SU-DHL-6 (cell line): Measurements from ENCODE around the gene SPSB2.

Experiments
- H2AFZ ChIP-seq: fragments of 200-600 bp; sonication (generic); 2 replicates; pipeline ENCODE4 v1.6.1; 2014; ENCODE audit warnings: low read depth, mild to moderate bottlenecking, moderate library complexity, mixed read lengths, antibody characterized with exemption, low read length; ENCODE audit not compliant: severe bottlenecking
- H3F3A ChIP-seq: fragments of 200-600 bp; shearing (Covaris generic); 2 replicates; pipeline ENCODE4 v1.6.0; 2016; ENCODE audit warnings: antibody characterized with exemption, mild to moderate bottlenecking; ENCODE audit not compliant: insufficient read depth
- H3K27ac ChIP-seq: fragments of 200-600 bp; sonication (generic); 2 replicates; pipeline ENCODE4 v1.5.1; 2016; ENCODE audit warnings: low read depth, mild to moderate bottlenecking, low read length, moderate library complexity, mixed read lengths
- H3K27me3 ChIP-seq: fragments of 200-600 bp; sonication (generic), shearing (Covaris generic); 2 replicates; pipeline ENCODE4 v1.6.0; 2014; ENCODE audit warnings: mild to moderate bottlenecking, low read length
- H3K36me3 ChIP-seq: fragments of 200-600 bp; sonication (generic); 2 replicates; pipeline ENCODE4 v1.6.1; 2014; ENCODE audit warnings: mild to moderate bottlenecking, low read length, mixed read lengths
- H3K4me2 ChIP-seq: fragments of 300-600, 200-600 bp; shearing (Covaris generic), sonication (generic); 2 replicates; pipeline ENCODE4 v1.6.0; 2014; ENCODE audit warnings: low read length, low read depth, mild to moderate bottlenecking; ENCODE audit not compliant: poor library complexity, severe bottlenecking
- H3K4me3 ChIP-seq: fragments of 200-600 bp; sonication (generic); 2 replicates; pipeline ENCODE4 v1.5.1; 2014; ENCODE audit warnings: antibody characterized with exemption, low read length, mild to moderate bottlenecking, mixed read lengths; ENCODE audit not compliant: insufficient read depth, poor library complexity, severe bottlenecking
- H3K79me2 ChIP-seq: fragments of 200-600 bp; sonication (generic); 2 replicates; pipeline ENCODE4 v1.6.1; 2014; ENCODE audit warnings: mild to moderate bottlenecking, low read length, moderate library complexity; ENCODE audit not compliant: insufficient read depth
- H3K9ac ChIP-seq: fragments of 200-600 bp; sonication (generic); 2 replicates; pipeline ENCODE4 v1.7.0; 2014; ENCODE audit warnings: mild to moderate bottlenecking, low read length
- H3K9me2 ChIP-seq: fragments of 200-600 bp; sonication (generic); replicated peaks from 2 replicates; pipeline ENCODE4 v1.6.1; 2014; ENCODE audit warnings: low read length; ENCODE audit not compliant: insufficient read depth
- H3K9me3 ChIP-seq: fragments of 200-600 bp; sonication (generic); 2 replicates; pipeline ENCODE4 v1.6.1; 2014; ENCODE audit warnings: low read length, mixed read lengths; ENCODE audit not compliant: insufficient read depth
- H4K20me1 ChIP-seq: fragments of 200-600 bp; sonication (generic); 2 replicates; pipeline ENCODE4 v1.6.1; 2014; ENCODE audit warnings: low read depth, mild to moderate bottlenecking, antibody characterized with exemption, low read length, moderate library complexity, mixed read lengths
- CTCF ChIP-seq: fragments of 200-600 bp; sonication (generic); IDR thresholded peaks from one replicate; pipeline ENCODE4 v1.5.1; 2017; ENCODE audit warnings: antibody characterized with exemption, mild to moderate bottlenecking, low read length, moderate library complexity; ENCODE audit not compliant: insufficient read depth, poor library complexity, severe bottlenecking
- EZH2phosphoT487 ChIP-seq: fragments of 200-600 bp; sonication (generic), shearing (Covaris generic); conservative IDR thresholded peaks from 2 replicates; pipeline ENCODE4 v1.6.1; 2018; ENCODE audit warnings: mild to moderate bottlenecking, antibody characterized with exemption, low read length, moderate library complexity, mixed read lengths

Gene SPSB2

GRCh38 chr12:6833189-6833890, 39.8 kb downstream of the SPSB2 start:
- no peaks in the 10 kb centered on the region for H3K79me2 ChIP-seq
- H2AFZ ChIP-seq: no peak overlapping the region
- H3K27me3 ChIP-seq: no peaks in the 10 kb centered on the region
- no peak overlapping the region for H3K9ac ChIP-seq
- no peaks in the 10 kb centered on the region for H3F3A ChIP-seq
- H3K4me3 ChIP-seq: no peak overlapping the region
- no peaks in the 10 kb centered on the region for H3K9me3 ChIP-seq
- no peaks in the 10 kb centered on the region for H4K20me1 ChIP-seq
- TF ChIP-seq CTCF (no peak), EZH2phosphoT487 (no peak)
- no peaks in the 10 kb centered on the region for H3K9me2 ChIP-seq
- H3K4me2 ChIP-seq: no peak overlapping the region
- H3K36me3 ChIP-seq: no peaks in the 10 kb centered on the region
- no peak overlapping the region for H3K27ac ChIP-seq

- no peak overlapping the region for H3K27ac ChIP-seq
- H3K9me2 ChIP-seq: no peaks in the 10 kb centered on the region
- H3K9ac ChIP-seq: no peak overlapping the region
- H4K20me1 ChIP-seq: no peaks in the 10 kb centered on the region; the same call in 1 of the 2 replicates
- no peak overlapping the region for H3K4me3 ChIP-seq
- TF ChIP-seq EZH2phosphoT487: no peak
- no peak for TF ChIP-seq CTCF
- H3K9me3 ChIP-seq: no peaks in the 10 kb centered on the region
- H3F3A ChIP-seq: no peaks in the 10 kb centered on the region
- no peaks in the 10 kb centered on the region for H3K27me3 ChIP-seq
- H2AFZ ChIP-seq: no peak overlapping the region
- H3K36me3 ChIP-seq: no peaks in the 10 kb centered on the region
- no peaks in the 10 kb centered on the region for H3K79me2 ChIP-seq
- H3K4me2 ChIP-seq: no peak overlapping the region
Observed at GRCh38 chr12:6832125-6832524, 41.0 kb downstream of the SPSB2 start.

GRCh38 chr12:6831450-6831995, 41.6 kb downstream of the SPSB2 start:
- TF ChIP-seq EZH2phosphoT487 (no peak), CTCF (no peak)
- Histone ChIP-seq H3K4me2 (no peak overlapping the region), H3K27me3 (no peaks in the 10 kb centered on the region), H2AFZ (no peak overlapping the region), H3K79me2 (no peaks in the 10 kb centered on the region), H3K27ac (no peak overlapping the region), H3F3A (no peaks in the 10 kb centered on the region), H3K9me3 (no peaks in the 10 kb centered on the region), H3K4me3 (no peak overlapping the region), H3K9ac (no peak overlapping the region), H3K9me2 (no peaks in the 10 kb centered on the region), H3K36me3 (no peaks in the 10 kb centered on the region), H4K20me1 (no peaks in the 10 kb centered on the region; the same call in 1 of the 2 replicates)
